Hepatocyte (in vitro differentiated cells): ENCODE data around the gene MAST4.

Source experiments
- EZH2 ChIP-seq: fragments of 200-600 bp; sonication (generic); IDR thresholded peaks from 2 replicates; pipeline ENCODE4 v1.6.1; 2016; ENCODE audit warnings: antibody characterized with exemption, mild to moderate bottlenecking, borderline replicate concordance
- EZH2phosphoT487 ChIP-seq: fragments of 200-600 bp; sonication (generic); IDR thresholded peaks from one replicate; pipeline ENCODE4 v1.6.1; 2018; ENCODE audit warnings: antibody characterized with exemption, mild to moderate bottlenecking, low read depth, moderate library complexity; ENCODE audit not compliant: unreplicated experiment, severe bottlenecking
- TF ChIP-seq, protein P1 (sequence below): fragments of 200-600 bp; sonication (generic); IDR thresholded peaks from 2 replicates; pipeline ENCODE4 v1.5.1; 2016; ENCODE audit warnings: antibody characterized with exemption, mild to moderate bottlenecking; ENCODE audit not compliant: poor library complexity

DNA sequence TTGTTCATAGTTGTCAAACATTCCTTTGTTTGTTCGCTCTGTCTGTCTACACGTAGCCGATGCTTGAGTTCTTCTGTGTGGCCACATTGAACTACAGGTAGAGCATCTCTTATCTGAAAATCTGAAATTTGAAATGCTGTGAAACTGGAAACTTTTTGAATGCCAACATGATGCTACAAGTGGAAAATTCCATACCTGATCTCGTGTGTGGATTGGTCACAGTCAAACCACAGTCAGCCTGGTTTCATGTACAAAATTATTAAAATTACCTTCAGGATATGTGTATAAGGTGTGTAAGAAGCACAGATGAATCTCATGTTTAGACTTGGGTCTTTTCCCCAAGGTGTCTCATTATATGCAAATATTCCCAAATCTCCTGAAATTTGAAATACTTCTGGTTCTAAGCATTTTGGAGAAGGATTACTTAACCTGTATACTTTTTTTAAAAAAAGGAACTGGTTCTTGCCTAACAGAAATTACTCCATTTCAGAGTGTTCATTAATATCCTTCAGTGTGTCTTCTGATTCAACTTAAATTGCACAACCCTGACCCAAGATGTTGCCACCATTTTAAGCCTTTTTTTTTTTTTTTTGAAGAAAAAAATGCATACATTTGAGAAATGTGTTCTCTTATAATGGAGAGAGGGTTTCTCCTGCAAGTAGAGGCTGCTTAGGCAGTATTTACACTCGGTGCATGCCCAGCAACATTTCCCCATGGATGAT is 254.3 kb downstream of the MAST4 start:
- TF ChIP-seq, protein P1, sequence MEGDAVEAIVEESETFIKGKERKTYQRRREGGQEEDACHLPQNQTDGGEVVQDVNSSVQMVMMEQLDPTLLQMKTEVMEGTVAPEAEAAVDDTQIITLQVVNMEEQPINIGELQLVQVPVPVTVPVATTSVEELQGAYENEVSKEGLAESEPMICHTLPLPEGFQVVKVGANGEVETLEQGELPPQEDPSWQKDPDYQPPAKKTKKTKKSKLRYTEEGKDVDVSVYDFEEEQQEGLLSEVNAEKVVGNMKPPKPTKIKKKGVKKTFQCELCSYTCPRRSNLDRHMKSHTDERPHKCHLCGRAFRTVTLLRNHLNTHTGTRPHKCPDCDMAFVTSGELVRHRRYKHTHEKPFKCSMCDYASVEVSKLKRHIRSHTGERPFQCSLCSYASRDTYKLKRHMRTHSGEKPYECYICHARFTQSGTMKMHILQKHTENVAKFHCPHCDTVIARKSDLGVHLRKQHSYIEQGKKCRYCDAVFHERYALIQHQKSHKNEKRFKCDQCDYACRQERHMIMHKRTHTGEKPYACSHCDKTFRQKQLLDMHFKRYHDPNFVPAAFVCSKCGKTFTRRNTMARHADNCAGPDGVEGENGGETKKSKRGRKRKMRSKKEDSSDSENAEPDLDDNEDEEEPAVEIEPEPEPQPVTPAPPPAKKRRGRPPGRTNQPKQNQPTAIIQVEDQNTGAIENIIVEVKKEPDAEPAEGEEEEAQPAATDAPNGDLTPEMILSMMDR: no peak
- TF ChIP-seq EZH2phosphoT487 (no peak), EZH2 (no peak)
